GM21786 (cell line): ENCODE data around the gene PEX26.
"Not testable (repeated sequence)": the region's sequence is repeated elsewhere in the genome, so short reads cannot be mapped to it uniquely, and the experiment has no call there.

Source experiments
- ATAC-seq: cut with Tn5 transposase; IDR thresholded peaks from one replicate; pipeline ENCODE4 v1.9.1; 2021; ENCODE audit not compliant: unreplicated experiment

PEX26 gene

DNA sequence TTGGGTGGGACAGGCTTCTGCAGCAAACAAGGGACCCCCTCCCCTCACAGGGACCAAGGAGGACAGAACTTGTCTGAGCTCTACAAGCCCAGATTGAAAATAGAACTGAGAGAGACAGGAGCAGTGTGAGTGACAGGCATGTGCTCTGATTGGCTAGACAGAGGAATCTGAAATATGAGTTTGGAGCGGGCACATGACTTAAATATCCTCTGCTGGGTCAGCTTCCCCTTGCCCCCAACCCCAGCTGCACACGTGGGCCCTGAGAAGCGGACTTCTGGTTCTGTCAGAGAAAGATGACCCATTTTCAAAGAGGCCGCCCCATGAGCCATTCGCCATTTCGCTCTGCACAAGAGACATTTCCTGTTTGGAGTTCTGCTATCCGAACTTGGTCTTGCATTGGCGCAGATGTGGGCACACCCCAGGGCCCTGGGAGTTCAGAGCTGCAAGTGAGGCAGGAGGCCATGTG lies 38.1 kb downstream of the PEX26 start:
- ATAC-seq = no peak

DNA sequence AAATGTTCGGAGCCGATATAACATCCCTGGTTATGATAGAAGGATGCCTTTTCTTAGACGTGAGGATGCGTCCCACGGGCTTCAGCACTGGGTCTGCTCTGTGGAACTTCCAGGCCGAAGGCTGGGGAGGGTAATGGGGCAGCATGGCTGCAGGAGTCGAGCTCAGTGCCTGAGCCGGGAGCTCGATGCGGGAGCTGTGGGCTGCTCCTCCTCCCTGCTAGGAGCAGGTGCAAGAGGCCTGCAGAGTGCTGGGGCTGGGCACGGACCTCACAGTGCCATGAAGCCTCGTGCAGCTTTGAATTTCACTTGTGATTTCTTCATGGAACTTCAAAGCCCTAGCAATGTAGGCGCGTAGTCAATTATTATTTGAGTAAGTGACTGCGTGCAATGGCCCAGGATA lies 38.8 kb downstream of the PEX26 start:
- no peak for ATAC-seq

GRCh38 chr22:18118345-18118915 lies 40.6 kb downstream of the PEX26 start:
- no peak for ATAC-seq

- ATAC-seq = no peak
Observed at GRCh38 chr22:18119409-18120110, 41.8 kb downstream of the PEX26 start.

DNA sequence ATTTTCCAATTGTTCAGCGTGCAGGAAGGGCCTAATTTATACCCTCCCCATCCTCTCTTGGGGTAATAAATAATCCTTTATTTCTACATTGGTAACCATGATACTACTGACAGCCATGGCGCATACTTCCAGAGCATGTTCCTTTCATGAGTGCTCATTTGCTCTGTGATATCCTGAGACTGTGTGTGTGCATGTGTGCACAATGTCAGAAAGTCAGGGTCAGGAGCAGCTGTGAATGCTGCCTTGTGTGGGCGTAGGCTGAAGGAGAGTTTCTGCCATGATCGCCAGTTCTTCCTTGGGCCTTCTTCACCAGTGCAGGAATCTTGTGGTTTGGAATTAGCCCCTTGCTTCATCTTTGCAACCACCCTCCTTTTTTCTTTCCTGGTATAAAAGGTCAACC lies 43.1 kb downstream of the PEX26 start:
- ATAC-seq = no peak

- no peak for ATAC-seq
Observed at GRCh38 chr22:18121506-18121905, 43.7 kb downstream of the PEX26 start.

DNA sequence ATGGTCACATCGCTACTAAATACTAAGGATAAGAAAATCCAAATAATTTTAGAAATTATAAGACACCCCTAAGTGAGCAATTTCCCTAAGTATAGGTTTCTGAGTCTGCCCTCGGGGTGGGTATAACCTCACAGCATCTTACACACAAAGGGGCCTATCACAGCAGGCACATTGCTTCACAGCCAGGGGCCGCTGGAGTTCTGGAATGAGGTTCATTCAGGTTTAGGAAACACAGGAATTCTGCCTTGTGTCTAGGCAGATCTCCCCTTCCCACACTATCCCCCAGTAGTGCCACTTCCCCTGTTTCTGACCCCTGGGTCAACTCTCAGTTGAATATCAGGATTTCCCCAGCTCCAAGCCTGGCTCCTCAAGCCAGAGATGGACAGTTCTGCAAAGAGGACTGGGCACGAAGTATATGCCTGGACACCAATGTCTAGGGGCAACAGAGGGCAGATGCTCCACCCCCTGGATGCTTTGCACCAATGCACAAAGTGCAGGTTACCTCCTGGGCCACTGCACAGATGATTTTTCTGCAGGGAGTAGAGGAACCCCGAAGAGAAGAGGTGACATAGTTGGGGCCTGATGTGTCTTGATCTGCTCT lies 44.3 kb downstream of the PEX26 start:
- ATAC-seq = no peak

DNA sequence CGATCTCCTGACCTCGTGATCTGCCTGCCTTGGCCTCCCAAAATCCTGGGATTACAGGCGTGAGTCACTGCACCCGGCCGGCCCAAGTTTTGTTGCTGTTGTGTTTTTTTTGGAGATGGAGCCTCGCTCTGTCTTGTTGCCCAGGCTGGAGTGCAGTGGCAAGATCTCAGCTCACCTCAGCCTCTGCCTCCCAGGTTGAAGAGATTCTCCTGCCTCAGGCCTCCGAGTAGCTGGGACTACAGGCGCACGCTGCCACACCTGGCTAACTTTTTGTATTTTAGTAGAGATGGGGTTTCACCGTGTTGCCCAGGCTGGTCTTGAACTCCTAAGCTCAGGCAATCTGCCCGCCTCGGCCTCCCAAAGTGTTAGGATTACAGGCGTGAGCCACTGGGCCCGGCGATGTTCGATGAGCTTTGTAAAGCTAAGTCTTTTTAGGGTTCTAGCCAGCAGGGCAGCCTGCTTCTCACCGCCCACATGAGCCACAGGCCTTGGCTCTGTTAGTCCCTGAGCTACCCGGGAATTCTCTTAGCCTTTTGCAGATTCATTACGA lies 45.8 kb downstream of the PEX26 start:
- not testable (repeated sequence) for ATAC-seq

- no peak for ATAC-seq
Observed at GRCh38 chr22:18126606-18127005, 48.8 kb downstream of the PEX26 start.

DNA sequence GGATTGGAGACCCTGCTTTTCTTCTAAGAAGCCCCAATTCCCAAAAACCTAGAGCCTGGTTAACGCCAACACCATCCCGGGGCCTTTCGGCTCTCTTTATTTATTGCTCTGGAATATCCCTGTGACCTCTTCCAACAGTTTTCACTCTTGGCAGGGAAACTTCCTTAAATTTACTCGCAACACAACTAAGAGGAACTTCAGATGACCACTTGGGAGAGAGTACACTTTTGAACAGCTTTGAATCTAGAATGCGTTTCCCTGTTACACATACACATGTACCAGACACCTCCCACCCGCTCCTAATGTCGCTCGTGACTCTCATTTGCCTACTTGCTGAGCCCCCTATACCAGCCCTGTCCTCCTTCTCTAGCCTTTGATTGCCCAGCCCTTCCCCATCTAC lies 52.2 kb downstream of the PEX26 start:
- no peak for ATAC-seq

GRCh38 chr22:18130699-18131429 lies 53.1 kb downstream of the PEX26 start:
- no peak for ATAC-seq

- no peak for ATAC-seq
Observed at GRCh38 chr22:18133452-18133851, 55.7 kb downstream of the PEX26 start.

DNA sequence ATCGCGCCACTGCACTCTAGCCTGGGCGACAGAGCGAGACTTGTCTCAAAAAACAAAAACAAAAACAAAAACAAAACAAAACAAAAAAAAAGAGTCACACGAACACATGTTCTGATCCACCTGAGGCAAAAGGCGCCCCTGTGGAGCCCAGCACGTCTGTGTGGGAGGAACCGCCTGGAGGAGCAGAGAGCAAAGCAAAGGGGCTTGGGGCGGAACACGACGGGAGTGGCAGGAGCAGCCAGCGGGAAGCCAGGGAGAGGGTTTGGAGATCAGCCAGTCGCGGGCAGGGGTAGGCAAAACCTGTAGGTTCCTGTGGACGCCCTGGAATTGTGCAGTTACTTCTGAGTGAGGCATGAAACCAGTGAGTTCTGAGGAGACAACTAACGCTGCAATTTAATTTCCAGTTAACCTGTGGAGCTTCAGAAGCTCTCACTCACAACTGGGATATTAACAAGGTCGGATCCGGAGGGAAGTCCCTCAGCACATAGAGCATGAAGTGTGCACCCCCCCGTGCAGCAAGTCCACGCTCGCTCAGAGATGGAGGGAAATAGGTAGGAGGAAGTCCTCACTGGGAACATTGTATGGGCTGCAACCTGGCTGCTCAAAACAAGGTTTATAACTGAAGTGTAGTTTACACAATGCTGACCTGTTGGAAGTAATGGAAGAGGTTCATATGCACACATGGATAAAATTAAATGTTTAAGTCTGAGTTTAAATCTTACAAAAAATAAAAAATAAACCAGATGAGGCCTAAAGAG lies 59.0 kb downstream of the PEX26 start:
- no peak for ATAC-seq

DNA sequence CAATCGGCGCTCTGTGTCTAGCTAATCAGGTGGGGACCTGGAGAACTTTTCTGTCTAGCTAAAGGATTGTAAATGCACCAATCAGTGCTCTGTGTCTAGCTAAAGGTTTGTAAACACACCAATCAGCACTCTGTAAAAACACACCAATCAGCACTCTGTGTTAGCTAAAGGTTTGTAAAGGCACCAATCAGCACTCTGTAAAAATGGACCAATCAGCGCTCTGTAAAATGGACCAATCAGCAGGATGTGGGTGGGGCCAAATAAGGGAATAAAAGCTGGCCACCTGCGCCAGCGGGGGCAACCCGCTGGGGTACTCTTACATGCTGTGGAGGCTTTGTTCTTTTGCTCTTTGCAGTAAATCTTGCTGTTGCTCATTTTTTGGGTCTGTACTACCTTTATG lies 63.2 kb downstream of the PEX26 start:
- ATAC-seq = not testable (repeated sequence)

- ATAC-seq = no peak
Observed at GRCh38 chr22:18144105-18144504, 66.3 kb downstream of the PEX26 start.

DNA sequence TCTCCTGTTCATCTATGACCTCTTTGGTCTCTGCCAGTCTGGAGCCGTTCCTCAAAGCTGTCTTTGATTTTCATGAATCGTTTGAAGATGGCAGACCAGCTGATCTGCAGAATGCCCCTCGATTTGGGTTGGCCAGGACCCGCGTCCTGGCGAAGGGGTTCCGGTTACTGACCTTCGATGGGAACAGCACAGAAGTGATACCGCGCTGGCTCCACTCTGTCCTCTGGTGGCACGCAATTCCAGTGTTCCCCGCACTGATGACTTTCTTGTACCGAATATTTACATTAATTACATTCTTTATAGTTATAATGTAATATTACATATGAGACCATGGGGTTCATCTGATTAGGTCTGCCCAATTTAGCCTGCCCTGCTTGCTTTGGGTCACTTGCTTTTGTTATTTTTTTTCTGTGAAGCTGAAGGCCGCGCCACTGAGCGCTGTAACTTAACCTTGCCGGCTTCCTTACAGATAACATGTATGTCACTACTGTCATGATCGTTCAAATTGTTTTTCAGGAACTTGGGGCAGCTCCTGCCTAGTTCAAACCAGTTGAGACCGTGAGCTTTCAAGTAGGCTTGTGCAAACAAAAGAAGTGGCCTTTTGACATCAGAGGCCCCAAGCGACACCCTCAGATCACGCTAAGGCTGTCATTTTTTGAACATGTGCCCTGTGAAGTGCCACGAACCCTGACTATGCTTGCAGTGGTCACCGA lies 68.0 kb downstream of the PEX26 start:
- no peak for ATAC-seq

- no peak for ATAC-seq
Observed at GRCh38 chr22:18146389-18146753, 68.6 kb downstream of the PEX26 start.

DNA sequence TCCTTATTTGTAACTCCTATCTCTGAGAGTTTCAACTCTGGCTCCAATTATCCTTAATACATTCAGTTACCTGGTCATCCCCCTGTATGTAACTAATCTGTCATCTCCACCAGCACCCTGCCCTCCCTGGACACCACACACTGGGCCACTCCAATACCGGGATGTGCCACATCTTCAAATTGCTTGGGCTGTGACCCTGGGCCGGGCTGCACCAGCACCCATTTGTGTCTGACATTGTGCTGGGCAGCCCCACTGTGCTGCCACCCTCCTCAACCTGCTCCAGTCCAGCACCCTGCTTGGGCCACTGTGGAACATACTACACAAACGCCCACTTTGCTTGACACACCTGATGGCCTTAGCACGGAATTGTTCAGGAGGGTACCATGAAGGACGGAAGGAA lies 70.0 kb downstream of the PEX26 start:
- no peak for ATAC-seq

DNA sequence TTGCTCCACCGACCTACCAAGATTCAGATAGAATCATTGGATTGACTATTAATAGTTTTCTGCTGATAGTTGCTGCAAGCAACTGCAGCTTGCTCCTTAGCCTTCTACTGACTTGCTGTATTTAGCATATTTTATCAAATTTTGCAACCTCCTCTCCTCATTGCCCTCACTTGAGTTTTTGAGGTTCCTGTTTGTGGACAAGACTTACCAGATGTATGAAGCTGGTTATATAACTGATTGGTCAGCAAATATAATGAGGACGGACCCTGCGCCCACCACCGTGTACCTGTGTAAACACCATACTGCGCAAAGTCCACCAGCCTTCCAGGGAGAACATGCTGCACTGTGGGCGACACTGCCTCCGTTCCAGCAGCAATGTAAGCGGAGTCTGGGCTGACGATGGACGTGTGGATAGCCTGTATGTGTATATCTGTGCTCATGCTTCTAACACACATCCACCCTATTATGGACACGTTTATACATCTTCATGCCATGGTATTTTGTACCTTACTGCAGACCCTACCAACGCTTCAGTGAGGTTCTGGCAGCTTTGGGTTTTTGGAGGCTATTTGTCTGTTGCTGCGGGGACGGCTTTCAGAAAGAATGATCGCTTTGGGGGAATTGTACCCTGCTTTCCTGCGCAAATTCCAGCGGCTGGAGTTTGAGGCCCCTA lies 70.6 kb downstream of the PEX26 start:
- no peak for ATAC-seq

DNA sequence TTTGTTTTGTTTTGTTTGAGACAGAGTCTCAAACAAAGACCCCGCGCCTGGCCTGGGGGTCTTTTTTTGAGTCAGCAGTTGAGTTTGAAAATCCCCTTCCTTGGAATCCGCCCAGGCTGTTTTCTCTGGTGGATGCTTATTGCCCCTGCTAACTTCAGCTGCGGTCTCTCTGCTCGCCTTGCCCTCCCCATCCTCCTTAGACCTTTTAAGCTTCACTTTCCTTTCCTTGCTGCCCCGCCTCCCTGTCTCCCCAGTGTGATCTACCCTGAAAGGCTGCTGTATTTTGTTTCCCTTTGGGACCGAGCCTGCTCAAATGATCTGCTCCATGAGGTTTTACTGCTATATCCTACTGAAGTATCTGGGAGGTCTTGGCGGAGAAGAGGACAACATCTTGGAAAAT lies 74.7 kb downstream of the PEX26 start:
- ATAC-seq = no peak
